GM19035 (cell line): ENCODE data around the gene PRR22.

Experiments
- ATAC-seq: cut with Tn5 transposase; IDR thresholded peaks from one replicate; pipeline ENCODE4 v1.9.1; 2021; ENCODE audit not compliant: unreplicated experiment

PRR22 gene

GRCh38 chr19:5814123-5814851 is 29.7 kb upstream of the PRR22 start:
- no peak for ATAC-seq

- no peak for ATAC-seq
Measured at GRCh38 chr19:5811117-5811516, 26.6 kb upstream of the PRR22 start.

DNA sequence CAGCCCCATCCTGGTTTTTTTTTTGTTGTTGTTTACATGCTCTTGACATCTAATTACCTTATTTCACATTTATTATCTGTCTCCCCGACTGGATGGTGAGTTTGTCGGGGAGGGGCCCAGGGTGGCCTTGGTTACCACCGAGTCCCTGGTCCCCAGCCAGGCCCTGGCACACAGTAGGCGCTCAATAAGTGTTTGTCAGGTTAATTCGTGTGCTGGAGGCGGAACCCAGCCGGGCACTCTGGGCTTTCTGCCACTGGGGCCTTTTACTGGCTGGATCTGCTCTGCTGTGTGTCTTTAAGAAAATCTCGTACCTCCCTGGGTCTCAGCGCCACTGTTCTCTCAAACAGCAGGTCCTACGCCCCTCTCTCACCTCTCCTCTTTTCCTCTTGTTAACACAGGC is 24.9 kb upstream of the PRR22 start:
- ATAC-seq: no peak

DNA sequence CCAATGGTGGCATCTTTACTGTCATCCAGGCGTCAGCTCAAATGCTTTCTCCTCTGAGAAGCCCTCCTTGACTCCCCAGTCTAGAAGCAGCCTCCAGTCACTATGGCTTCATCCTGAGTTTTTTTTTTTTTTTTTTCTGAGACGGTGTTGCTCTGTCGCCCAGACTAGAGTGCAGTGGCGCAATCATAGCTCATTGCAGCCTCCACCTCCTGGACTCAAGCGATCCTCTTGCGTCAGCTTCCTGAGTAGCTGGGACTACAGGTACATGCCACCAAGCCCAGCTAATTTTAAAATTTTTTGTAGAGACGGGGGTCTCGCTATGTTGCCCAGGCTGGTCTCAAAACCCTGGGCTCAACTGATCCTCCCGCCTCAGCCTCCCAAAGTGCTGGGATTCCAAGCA is 24.5 kb upstream of the PRR22 start:
- no peak for ATAC-seq

- no peak for ATAC-seq
Measured at GRCh38 chr19:5808120-5808816, 23.7 kb upstream of the PRR22 start.

GRCh38 chr19:5806905-5807304 is 22.4 kb upstream of the PRR22 start:
- no peak for ATAC-seq

DNA sequence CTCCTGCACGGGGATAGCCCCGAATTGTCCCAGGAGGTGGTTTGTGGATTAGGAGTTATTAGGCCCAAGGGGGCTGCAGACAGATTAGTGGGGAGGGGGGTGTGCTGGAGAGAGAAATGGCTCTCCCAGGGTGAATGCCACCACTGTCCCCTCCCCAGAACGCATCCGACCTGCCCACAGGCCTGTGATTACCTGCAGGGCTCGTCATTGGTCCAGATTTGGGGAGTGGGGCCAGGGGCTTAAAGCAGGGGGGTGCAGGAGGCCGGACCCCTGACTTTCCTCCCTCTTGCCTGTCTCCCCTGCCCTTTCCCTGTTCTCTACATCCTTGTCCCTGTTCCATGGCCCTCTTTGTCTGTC is 21.6 kb upstream of the PRR22 start:
- ATAC-seq: no peak

- no peak for ATAC-seq
Measured at GRCh38 chr19:5805462-5806132, 21.1 kb upstream of the PRR22 start.

DNA sequence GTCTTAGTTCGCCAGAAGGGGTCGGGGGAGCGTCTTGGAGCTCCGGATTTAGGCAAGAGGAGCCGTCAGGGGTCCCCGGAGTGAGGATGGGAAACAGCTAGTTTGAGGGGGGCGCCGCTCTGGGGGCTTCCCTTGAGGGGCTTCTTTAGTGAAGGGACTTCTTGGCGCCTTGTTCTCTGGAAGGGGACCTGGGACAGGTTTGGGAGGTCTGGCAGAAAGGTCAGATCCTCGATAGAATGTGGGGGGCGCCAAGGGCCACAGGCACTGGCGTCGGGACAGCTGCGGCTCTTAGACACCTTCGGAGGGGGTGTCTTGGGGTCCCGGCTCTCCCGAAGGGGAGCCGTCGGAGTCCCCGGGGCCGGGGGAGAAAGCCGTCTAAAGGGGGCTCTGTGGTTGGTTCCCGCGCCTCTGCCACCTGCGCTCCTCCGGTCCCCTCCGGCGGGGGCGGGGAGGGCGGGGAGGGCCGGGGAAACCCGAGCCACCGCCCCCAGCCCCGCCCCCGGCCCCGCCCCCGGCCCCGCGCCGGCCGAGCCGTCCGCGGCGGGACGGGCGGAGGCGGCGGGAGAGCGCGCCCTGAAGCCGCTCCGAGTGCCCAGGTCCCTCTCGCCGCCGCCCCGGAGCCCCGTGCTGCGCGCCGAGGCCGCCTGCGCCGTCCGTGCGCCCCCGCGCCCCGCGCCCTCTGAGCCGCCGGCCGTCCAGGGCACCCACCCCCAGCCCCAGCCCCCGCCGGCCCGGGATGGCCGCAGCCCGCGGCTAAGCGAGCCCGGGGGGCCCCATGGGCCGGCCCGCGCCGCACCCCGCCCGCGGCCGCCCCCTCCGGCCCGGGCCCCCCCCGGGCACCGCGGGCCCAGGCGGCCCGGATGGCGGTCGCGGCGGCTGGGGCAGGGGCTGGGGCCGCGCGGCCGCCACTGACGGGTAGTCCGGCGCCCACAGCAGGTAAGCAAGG is 20.2 kb upstream of the PRR22 start, which contains the start of gene NRTN:
NRTN (plus strand) TSS at position 552 of the 946 bp plus-strand sequence. CDS start 19,099 bp downstream, outside the sequence.
- ATAC-seq: no peak

DNA sequence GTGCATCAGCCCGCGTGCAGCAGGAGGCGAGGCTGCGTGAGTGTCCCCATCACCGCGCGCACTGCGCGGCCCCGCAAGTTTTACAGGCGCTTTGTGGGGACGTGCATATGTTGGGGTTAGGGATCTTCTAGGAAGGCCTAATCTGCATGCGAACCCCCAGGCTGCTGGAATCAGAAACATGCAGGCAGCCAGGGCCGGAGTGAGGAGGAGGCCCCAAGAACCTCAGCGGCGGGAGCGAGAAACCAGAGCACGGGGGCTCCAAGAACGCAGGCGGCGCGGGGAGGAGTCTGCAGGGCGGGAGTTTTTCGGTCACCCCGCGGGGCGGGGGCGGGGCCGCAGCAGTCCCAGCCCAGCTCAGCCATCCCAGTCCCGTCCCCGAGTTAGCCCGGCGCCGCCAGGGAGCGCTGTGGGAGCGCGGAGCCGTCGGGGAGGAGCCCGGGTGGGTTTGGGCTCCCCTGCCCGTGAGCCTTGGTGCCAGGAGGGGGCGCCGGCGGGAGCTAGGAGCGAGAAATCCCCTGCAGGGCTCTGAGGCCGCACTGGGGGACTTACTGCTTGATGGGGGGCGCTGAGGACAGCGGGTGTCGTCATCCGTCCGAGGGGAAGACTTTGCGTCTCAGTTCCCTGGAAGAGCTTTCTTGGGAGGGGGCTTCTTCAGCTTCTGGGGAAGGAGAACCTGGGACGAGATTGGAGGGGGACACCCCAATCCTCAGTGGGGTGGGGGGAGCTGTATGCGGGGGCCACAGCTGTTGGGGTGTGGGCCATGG is 19.4 kb upstream of the PRR22 start:
- ATAC-seq: no peak

DNA sequence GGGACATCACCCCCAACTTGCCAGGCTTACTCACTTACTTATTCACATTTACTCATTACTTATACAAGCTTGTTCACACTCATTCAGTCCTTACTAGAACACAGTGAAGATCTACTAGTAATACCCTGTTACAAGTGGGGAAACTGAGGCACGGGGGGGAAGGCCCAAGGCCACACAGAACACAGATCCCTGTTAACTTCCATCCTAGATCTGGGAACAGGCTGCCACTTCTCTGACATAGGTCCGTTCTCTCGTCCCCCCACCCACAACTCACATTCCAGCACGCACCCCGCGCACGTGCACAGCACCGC is 18.9 kb upstream of the PRR22 start:
- ATAC-seq: no peak

DNA sequence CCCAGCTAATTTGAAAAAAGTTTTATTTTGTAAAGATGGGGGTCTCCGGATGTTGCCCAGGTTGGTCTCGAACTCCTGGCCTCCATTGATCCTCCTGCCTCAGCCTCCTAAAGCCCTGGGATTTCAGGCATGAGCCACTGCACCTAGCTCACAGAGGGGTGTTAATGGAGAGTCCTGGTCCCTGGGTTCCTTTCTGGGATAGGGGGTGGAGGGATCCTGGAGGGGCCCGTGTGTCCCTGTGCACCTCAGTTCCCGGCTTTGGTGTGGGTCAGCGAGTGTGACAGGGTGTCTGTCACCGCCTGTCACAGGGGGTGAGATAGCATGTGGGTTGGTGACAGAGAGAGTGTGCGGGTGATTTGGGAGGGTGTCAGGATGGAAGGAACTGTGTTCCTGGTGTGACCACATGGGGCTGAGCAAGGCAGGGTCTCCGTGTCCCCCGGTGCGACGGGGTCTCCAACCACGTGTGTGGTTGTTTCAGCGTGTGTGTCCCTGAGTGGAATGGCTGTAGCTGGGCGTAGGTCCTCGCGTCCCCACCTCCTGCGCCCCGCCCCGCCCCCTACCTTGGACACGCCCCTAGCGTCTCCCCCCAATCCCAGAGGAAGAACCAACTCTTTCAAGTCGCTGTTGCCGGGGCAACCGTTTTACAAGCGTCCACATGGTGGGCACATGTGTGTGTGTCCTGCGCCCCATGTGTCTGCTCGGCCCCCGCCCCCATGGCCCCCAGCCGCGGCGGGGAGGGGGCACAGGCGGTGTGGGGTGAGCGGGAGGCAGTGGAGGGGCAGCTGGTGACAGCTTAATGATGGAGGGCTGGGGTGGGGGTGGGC is 17.5 kb upstream of the PRR22 start:
- no peak for ATAC-seq

DNA sequence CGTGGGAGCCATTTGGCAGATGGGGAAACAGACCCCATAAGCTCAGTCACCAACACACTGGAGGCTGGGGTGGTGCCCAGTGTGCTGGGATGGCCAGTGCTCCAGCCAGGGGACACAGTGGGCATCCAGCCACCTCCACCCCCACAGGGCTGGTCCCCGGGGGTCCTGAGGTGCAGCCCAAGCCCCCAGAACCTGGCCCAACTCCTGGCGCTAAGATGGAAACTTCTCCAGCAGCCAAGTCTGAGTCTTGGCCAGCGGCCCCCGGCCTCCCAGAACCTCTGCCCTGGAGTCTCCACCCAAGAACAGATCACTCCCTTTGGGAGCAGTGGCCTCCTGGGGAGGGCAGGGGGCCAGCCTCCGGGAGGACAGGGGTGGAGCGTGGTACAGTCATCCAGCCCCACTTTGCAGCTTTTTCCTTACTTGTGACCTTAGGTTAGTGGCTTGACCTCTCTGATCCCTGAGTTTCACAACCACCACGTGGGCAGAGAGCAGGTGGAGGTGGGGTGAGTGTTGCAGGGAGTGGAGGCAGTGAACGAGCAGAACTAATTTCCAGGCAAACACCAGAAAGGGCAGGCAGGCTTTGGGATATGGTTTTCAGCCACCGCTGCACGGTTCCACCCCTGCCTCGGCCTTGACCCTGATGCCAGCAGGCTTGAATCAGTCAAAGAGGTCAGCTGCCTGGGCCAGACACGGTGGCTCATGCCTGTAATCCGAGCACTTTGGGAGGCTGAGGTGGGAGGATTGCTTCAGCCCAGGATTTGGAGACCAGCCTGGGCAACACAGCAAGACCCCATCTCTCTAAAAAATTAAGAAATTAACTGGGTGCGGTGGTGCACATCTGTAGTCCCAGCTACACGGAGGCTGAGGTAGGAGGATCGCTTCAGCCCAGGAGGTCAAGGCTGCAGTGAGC is 16.1 kb upstream of the PRR22 start:
- ATAC-seq: no peak

- no peak for ATAC-seq
Measured at GRCh38 chr19:5799247-5800241, 15.0 kb upstream of the PRR22 start.

DNA sequence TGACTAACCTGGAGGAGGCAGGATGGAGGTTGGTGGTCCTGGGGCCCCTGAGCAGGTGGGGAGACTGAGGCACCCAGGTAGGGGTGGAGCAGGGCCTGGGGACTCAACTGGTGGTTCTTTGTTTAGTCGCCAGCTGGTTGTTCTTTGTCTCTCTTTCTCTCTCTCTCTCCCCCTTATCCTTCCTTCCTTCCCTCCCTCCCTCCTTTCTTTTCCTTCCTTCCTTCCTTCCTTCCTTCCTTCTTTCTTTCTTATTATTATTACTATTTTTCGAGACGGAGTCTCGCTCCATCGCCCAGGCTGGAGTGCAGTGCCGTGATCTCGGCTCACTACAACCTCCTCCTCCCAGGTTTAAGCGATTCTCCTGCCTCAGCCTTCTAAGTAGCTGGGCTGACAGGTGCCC is 13.7 kb upstream of the PRR22 start:
- no peak for ATAC-seq

- ATAC-seq: no peak
Measured at GRCh38 chr19:5795382-5795919, 10.9 kb upstream of the PRR22 start.

- no peak for ATAC-seq
Measured at GRCh38 chr19:5793188-5793587, 8.6 kb upstream of the PRR22 start.
